Cardiac muscle cell (in vitro differentiated cells and primary cell): ENCODE data around the gene XPO6. TPM values are rescaled to one million over a fixed set of nuclear protein-coding genes. Genes with fewer than 3 reads are reported as not detected.

Experiments
- DNase-seq, 2 donors: peaks; one replicate each; pipeline versions ENCODE4 v3.0.0 to v3.0.0-alpha.2; 2010 to 2017; ENCODE audit warnings: low read depth in 1 of 2, low spot score in 1 of 2
- H3K27ac ChIP-seq: fragments of 200-600 bp; sonication (generic); 2 replicates; pipeline ENCODE4 v1.5.1; 2016
- H3K27me3 ChIP-seq: fragments of 200-600 bp; sonication (generic); 2 replicates; pipeline ENCODE4 v1.6.0; 2016; ENCODE audit warnings: control low read depth
- H3K36me3 ChIP-seq: fragments of 200-600 bp; sonication (generic); 2 replicates; pipeline ENCODE4 v1.5.1; 2016; ENCODE audit warnings: control low read depth
- H3K4me1 ChIP-seq: fragments of 200-600 bp; sonication (generic); 2 replicates; pipeline ENCODE4 v1.8.1; 2017; ENCODE audit warnings: low read depth, mild to moderate bottlenecking, mixed run types
- H3K4me3 ChIP-seq: fragments of 200-600 bp; sonication (generic); 2 replicates; pipeline ENCODE4 v1.5.1; 2016; ENCODE audit warnings: mild to moderate bottlenecking
- H3K9me3 ChIP-seq: fragments of 200-600 bp; sonication (generic); 2 replicates; pipeline ENCODE4 v1.5.1; 2017; ENCODE audit warnings: low read depth, mild to moderate bottlenecking, control low read depth
- CTCF ChIP-seq: IDR thresholded peaks from 2 replicates; pipeline ENCODE4 v1.5.1; 2012; ENCODE audit warnings: low read depth, mild to moderate bottlenecking, low read length
- polyA plus RNA-seq: library from polyadenylated mRNA; unstranded; fragments of >200 nt; fragmentation: Nextera tagmentation; extraction: Ambion mirVana; gene quantifications from 2 replicates; pipeline ENCODE4 v1.2.1, GENCODE V29; 2016
- total RNA-seq: library from RNA; depleted of rRNA; stranded (reverse); fragments of >200 nt; gene quantifications from 2 replicates; pipeline ENCODE4 v1.2.3, GENCODE V29; 2016

The XPO6 gene
- total and polyA plus RNA-seq, 2 experiments from 2014 or later = 34.8 to 79.8 TPM

DNA sequence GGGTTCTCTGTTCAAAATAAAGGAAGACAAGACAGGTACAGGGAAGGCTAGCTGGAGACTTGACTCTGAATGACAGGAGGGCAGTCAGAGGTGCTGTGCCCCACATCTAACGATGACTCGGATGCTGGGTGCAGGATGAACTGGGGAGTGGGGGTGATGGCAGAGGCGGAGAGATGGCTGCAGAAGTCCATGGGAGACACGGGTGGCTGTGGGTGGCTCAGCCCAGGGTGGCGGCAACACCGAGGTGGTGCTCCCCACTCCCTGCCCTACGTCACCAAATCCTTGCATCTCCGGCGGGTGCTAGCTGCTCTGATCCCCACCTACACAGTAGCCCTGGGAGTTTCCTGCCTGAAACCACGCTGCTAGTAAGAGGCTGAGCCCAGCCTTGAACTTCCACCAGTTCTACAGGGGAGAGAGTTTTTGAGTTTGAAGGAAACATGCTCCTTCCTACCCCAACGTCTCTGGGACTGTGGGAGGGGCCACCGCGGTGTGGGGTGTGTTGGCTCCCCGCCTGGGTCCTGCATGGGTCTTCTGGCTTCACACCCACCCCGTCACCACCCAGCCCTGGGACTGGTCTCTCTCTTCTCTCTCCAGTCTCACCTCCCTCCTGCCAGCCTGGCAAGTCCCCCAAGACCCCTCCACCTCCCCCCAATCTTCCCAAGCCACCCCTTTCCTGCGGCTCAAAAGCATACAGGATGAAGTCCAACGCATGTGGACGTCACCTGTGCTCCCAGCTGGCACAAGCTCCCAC lies 152.8 kb downstream of the XPO6 start:
- peaks cover 58% of the 10 kb centered on the region for H3K27me3 ChIP-seq

GRCh38 chr16:28057949-28058348 lies 153.8 kb downstream of the XPO6 start:
- Histone ChIP-seq H3K4me1 (no peaks in the 10 kb centered on the region), H3K4me3 (no peak overlapping the region), H3K27ac (no peak overlapping the region), H3K36me3 (no peaks in the 10 kb centered on the region), H3K27me3 (peaks cover 48% of the 10 kb centered on the region), H3K9me3 (no peaks in the 10 kb centered on the region)
- TF ChIP-seq CTCF = no peak
- no peak for DNase-seq

More for the DNA sequence above, 152.8 kb downstream of the XPO6 start:
- Histone ChIP-seq H3K4me3 (no peak overlapping the region), H3K4me1 (no peaks in the 10 kb centered on the region), H3K27ac (no peak overlapping the region), H3K36me3 (no peaks in the 10 kb centered on the region), H3K9me3 (no peaks in the 10 kb centered on the region)
- DNase-seq = no peak
- TF ChIP-seq CTCF = no peak

GRCh38 chr16:28053461-28053860 lies 158.3 kb downstream of the XPO6 start:
- H3K27ac ChIP-seq = no peak overlapping the region
- no peak for TF ChIP-seq CTCF
- no peak for DNase-seq
- H3K27me3 ChIP-seq = peaks cover 3% of the 10 kb centered on the region
- no peaks in the 10 kb centered on the region for H3K36me3 ChIP-seq
- no peaks in the 10 kb centered on the region for H3K9me3 ChIP-seq
- no peaks in the 10 kb centered on the region for H3K4me1 ChIP-seq
- no peak overlapping the region for H3K4me3 ChIP-seq

GRCh38 chr16:28052274-28053128 lies 159.3 kb downstream of the XPO6 start:
- H3K27ac ChIP-seq = no peak overlapping the region
- DNase-seq = no peak
- H3K4me1 ChIP-seq = no peaks in the 10 kb centered on the region
- no peaks in the 10 kb centered on the region for H3K36me3 ChIP-seq
- no peaks in the 10 kb centered on the region for H3K27me3 ChIP-seq
- H3K4me3 ChIP-seq = no peak overlapping the region
- TF ChIP-seq CTCF = no peak
- no peaks in the 10 kb centered on the region for H3K9me3 ChIP-seq

DNA sequence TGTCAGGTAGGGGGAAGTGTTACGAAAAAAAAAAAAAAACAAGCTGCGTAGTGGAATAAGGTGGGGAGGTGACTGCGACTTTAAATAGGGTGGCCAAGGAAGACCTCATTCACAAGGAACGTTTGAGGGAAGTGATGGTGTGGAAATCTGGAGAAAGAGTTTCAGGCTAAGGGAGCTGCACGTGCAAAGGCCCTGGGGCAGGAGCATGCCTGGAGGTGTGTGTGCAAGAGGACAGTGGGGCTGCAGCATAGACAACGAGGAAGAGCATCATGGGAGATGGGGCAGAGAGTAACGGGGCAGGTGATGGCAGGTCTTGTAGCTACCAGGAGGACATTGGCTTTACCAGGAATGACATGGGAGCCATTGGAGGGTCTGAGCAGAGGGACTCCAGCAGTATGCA lies 160.3 kb downstream of the XPO6 start:
- no peaks in the 10 kb centered on the region for H3K9me3 ChIP-seq
- no peaks in the 10 kb centered on the region for H3K4me1 ChIP-seq
- DNase-seq = no peak
- no peaks in the 10 kb centered on the region for H3K27me3 ChIP-seq
- no peak overlapping the region for H3K4me3 ChIP-seq
- TF ChIP-seq CTCF = no peak
- H3K36me3 ChIP-seq = no peaks in the 10 kb centered on the region
- no peak overlapping the region for H3K27ac ChIP-seq

Other genes starting within 250 kb of the XPO6 start
- gene GSG1L, start 148.3 kb downstream of the XPO6 start, total RNA-seq = 1.1 TPM in 1 of 2 replicates, not detected in the other
- not detected in 2 replicates for gene GSG1L, start 148.3 kb downstream of the XPO6 start, polyA plus RNA-seq
- 11.7 and 12.0 TPM in 2 replicates for gene SBK1, start 80.6 kb upstream of the XPO6 start, total RNA-seq
- 12.9 and 15.3 TPM in 2 replicates for gene SBK1, start 80.6 kb upstream of the XPO6 start, polyA plus RNA-seq
- 1.1 and 4.9 TPM in 2 replicates for gene NPIPB6, start 151.5 kb upstream of the XPO6 start, total RNA-seq
- 3.2 and 3.6 TPM in 2 replicates for gene NPIPB6, start 151.5 kb upstream of the XPO6 start, polyA plus RNA-seq
- gene EIF3CL, start 191.9 kb upstream of the XPO6 start, total RNA-seq = 107 and 122 TPM in 2 replicates
- gene EIF3CL, start 191.9 kb upstream of the XPO6 start, polyA plus RNA-seq = 1.2 TPM in 1 of 2 replicates, not detected in the other